GM12872 (cell line): ENCODE results near the gene STAB2.

ENCODE experiments used
- TF ChIP-seq, protein P1 (sequence below): IDR thresholded peaks from 3 replicates; pipeline ENCODE4 v1.5.1; 2011; ENCODE audit warnings: low read depth, mild to moderate bottlenecking, low read length, moderate library complexity; ENCODE audit not compliant: insufficient read depth

The STAB2 gene

DNA sequence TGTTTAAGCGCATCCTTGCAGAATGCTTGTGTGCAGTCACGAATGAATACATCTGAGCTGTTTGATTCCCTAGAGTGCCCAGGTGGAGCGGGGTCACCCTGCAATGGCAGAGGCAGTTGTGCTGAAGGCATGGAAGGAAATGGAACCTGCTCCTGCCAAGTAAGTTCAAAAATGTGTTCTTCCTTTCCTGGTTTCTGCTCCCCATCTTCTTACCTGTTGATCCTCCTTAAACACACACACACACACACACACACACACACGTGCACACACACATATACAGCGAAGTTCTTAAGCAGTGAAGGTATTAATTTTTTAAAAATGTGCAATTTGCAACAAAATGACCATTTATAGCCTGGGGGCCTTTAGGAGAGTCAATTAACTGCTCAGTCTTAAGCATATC is 33.3 kb downstream of the STAB2 start:
- TF ChIP-seq, protein P1, sequence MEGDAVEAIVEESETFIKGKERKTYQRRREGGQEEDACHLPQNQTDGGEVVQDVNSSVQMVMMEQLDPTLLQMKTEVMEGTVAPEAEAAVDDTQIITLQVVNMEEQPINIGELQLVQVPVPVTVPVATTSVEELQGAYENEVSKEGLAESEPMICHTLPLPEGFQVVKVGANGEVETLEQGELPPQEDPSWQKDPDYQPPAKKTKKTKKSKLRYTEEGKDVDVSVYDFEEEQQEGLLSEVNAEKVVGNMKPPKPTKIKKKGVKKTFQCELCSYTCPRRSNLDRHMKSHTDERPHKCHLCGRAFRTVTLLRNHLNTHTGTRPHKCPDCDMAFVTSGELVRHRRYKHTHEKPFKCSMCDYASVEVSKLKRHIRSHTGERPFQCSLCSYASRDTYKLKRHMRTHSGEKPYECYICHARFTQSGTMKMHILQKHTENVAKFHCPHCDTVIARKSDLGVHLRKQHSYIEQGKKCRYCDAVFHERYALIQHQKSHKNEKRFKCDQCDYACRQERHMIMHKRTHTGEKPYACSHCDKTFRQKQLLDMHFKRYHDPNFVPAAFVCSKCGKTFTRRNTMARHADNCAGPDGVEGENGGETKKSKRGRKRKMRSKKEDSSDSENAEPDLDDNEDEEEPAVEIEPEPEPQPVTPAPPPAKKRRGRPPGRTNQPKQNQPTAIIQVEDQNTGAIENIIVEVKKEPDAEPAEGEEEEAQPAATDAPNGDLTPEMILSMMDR = no peak

GRCh38 chr12:103623716-103624115 is 36.6 kb downstream of the STAB2 start:
- TF ChIP-seq, protein P1 = no peak

DNA sequence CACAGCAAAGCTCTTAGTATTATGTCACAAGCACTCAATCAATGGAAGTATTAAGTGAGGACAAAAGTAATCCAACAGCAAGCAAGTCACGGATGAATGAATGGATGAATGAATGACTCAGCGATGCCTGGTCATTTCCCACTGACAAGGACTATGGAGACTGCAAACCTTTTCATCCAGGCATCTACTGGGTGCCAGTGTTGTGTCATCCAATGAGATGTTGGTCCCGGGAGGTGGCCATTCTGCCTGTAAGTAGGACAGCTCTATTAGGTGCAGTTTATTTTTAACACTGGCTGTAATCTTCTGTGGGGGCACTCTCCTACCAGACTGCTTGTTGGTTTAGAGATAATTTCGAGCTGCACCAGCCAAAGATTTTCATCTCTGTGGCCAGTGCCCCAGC is 39.4 kb downstream of the STAB2 start:
- TF ChIP-seq, protein P1 = no peak

GRCh38 chr12:103627189-103627855 is 40.2 kb downstream of the STAB2 start:
- TF ChIP-seq, protein P1 = no peak

GRCh38 chr12:103632554-103633216 is 45.6 kb downstream of the STAB2 start:
- TF ChIP-seq, protein P1 = peak; percentile 100

DNA sequence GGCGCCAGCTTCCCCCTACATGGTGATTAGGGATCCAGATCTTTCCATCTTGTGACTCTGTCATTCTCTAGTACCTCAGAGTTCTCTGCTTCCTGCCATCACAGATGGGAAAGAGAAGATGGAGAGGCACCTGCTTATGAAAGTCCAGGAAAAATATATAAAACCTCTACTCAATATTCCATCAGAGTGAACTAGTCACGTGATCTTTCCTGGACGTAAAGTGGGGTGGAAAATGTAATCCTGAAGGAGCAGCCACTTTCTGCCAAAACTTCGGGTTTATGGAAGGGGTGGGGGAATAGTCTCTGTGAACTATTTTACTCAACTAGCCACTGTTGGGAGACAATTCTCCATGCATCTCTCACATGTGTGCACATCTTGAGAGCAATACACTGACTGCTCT is 47.7 kb downstream of the STAB2 start:
- TF ChIP-seq, protein P1 = no peak

GRCh38 chr12:103635419-103635818 is 48.3 kb downstream of the STAB2 start:
- TF ChIP-seq, protein P1 = no peak
